Stimulated activated CD4-positive, alpha-beta T cell treated with anti-CD3 and anti-CD28 coated beads, Interleukin-4, amount 100 ng/mL, for 1 hour (primary cell): Measurements from ENCODE around the gene NUP153.
"Not testable (repeated sequence)": the region's sequence is repeated elsewhere in the genome, so short reads cannot be mapped to it uniquely, and the experiment has no call there.

ENCODE experiments used
- DNase-seq: peaks from one replicate; pipeline ENCODE4 v3.0.0-alpha.2; 2020

Gene NUP153

GRCh38 chr6:17706580-17707370 is at the start of gene NUP153:
Gene NUP153, minus strand, starts transcription at chr6:17706925. Its CDS starts 538 bp downstream, at chr6:17706387.
- peak; percentile 100 for DNase-seq

- DNase-seq, result no peak
Measured at GRCh38 chr6:17754254-17754653, 47.5 kb upstream of the NUP153 start.

- DNase-seq, result not testable (repeated sequence)
Measured at GRCh38 chr6:17745324-17745723, 38.6 kb upstream of the NUP153 start.

GRCh38 chr6:17744757-17745308 is 38.1 kb upstream of the NUP153 start:
- DNase-seq, result not testable (repeated sequence)

GRCh38 chr6:17744019-17744756 is 37.5 kb upstream of the NUP153 start:
- DNase-seq, result no peak

- no peak for DNase-seq
Measured at GRCh38 chr6:17741507-17741906, 34.8 kb upstream of the NUP153 start.

GRCh38 chr6:17740559-17741220 is 34.0 kb upstream of the NUP153 start:
- DNase-seq, result no peak

GRCh38 chr6:17737704-17738252 is 31.1 kb upstream of the NUP153 start:
- no peak for DNase-seq

- not testable (repeated sequence) for DNase-seq
Measured at GRCh38 chr6:17735311-17735710, 28.6 kb upstream of the NUP153 start.

- DNase-seq, result no peak
Measured at GRCh38 chr6:17730078-17730704, 23.5 kb upstream of the NUP153 start.

- no peak for DNase-seq
Measured at GRCh38 chr6:17729223-17730077, 22.7 kb upstream of the NUP153 start.

GRCh38 chr6:17728551-17729222 is 22.0 kb upstream of the NUP153 start:
- no peak for DNase-seq

- no peak for DNase-seq
Measured at GRCh38 chr6:17725083-17725482, 18.4 kb upstream of the NUP153 start.

GRCh38 chr6:17724341-17724740 is 17.6 kb upstream of the NUP153 start:
- no peak for DNase-seq

- DNase-seq, result no peak
Measured at GRCh38 chr6:17721671-17722070, 14.9 kb upstream of the NUP153 start.

GRCh38 chr6:17719323-17720041 is 12.8 kb upstream of the NUP153 start:
- DNase-seq, result no peak

- no peak for DNase-seq
Measured at GRCh38 chr6:17716221-17716620, 9.5 kb upstream of the NUP153 start.

GRCh38 chr6:17714879-17715851 is 8.4 kb upstream of the NUP153 start:
- DNase-seq, result peak; percentile 11

- DNase-seq, result no peak
Measured at GRCh38 chr6:17714177-17714576, 7.5 kb upstream of the NUP153 start.
